ELF-1 (cell line): ENCODE measurements around the gene IGFL1.
A peak's percentile ranks its signal among the peaks of the same experiment; 100 is the strongest.
"Not testable (repeated sequence)": the region's sequence is repeated elsewhere in the genome, so short reads cannot be mapped to it uniquely, and the experiment has no call there.

ENCODE experiments used
- DNase-seq: peaks from one replicate; pipeline ENCODE4 v3.0.0-alpha.2; 2016; ENCODE audit warnings: low read depth, low spot score

IGFL1 gene

DNA sequence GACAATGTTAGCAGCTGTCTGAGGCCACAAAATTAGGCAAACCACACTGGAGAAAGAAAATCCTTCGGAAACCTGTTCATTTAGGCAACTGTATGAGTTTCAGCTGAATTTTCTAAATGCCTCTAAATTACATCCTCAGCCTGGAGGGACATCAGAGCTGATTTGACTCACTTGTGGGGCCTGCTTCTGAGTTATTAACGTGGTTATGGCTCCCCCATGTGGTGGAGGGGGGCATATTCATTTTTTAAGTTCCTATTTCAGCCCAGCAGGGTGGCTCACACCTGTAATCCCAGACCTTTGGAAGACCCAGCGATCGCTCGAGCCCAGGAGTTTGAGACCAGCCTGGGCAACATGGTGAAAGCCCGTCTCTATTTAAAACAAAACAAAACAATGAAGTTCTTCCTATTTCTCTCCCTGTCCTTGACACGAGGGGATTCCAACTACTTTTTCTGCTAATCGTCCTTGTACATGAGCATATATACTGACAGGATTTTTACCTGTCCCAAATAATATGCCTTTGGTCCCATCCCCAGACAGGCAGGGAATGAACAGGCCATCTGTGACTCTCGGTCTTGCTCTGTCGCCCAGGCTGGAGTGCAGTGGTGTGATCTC, 35.8 kb downstream of the IGFL1 start:
- DNase-seq: peak; percentile 88

- no peak for DNase-seq
Measured at GRCh38 chr19:46269101-46269500, 39.6 kb downstream of the IGFL1 start.

- DNase-seq: peak; percentile 44
Measured at GRCh38 chr19:46270521-46271256, 41.1 kb downstream of the IGFL1 start.

DNA sequence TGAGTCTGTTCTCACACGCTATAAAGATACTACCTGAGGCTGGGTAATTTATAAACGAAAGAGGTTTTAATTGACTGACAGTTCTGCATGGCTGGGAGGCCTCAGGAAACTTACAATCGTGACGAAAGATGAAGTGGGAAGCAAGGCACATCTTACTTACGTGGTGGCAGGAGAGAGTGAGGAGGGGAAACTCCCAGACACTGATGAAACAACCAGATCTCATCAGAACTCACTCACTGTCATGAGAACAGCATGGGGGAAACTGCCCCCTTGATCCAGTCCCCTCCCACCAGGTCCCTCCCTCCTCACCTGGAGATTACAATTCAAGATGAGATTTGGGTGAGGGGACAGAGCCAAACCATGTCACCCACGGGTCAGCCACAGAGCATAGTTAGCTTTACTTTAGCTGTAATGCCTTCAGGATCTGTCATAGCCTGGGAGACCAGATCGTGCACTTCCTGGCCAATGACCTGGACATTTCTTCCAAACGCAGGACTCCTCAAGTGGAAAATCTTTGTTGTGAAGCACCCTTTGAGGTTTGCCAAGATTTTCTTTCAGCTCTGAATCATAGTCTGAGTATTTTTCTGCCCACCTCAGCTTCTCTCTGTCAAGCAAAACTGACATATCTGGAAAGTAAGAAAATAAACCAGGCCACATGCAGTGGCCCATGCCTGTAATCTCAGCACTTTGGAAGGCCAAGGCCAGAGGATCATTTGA, 42.1 kb downstream of the IGFL1 start:
- peak; percentile 13 for DNase-seq

DNA sequence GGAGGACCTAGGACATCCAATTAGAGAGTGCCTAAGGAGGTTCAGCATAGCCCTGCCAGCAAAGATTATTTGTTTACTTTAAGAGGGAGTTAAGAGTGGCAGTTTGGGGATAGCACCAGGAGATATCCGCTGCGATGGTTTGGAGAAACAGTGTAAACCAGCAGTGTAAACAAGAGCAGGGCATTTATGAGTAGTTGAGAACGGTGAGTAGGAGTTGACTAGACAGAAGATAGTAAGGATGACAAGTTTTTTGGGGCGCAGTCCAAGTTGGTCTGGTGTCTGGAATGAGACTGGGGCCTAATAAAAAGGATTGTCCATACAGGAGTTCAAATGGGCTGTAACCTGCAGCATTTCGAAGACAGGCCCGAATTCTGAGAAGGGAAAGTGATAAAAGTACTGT, 44.4 kb downstream of the IGFL1 start:
- DNase-seq: not testable (repeated sequence)

GRCh38 chr19:46279177-46279576, 49.6 kb downstream of the IGFL1 start:
- peak; percentile 44 for DNase-seq
